Neural progenitor cell (in vitro differentiated cells): ENCODE measurements around the gene POU6F2.

Experiments used
- CTCF ChIP-seq: fragments of 200-600 bp; sonication (generic); IDR thresholded peaks from 2 replicates; pipeline ENCODE4 v1.5.1; 2017; ENCODE audit warnings: antibody characterized with exemption, mild to moderate bottlenecking
- EZH2 ChIP-seq: fragments of 200-600 bp; sonication (generic); IDR thresholded peaks from 2 replicates; pipeline ENCODE4 v1.6.1; 2017; ENCODE audit warnings: antibody characterized with exemption, mild to moderate bottlenecking, moderate library complexity
- EZH2phosphoT487 ChIP-seq: fragments of 200-600 bp; sonication (generic); IDR thresholded peaks from 2 replicates; pipeline ENCODE4 v1.6.1; 2017; ENCODE audit warnings: antibody characterized with exemption

GRCh38 chr7:39197831-39198230 is 220.1 kb downstream of the POU6F2 start:
- TF ChIP-seq CTCF (no peak), EZH2 (no peak), EZH2phosphoT487 (no peak)
